PC-3 (cell line): ENCODE data around the gene PPM1L. TPM values are rescaled to one million over a fixed set of nuclear protein-coding genes. Genes with fewer than 3 reads are reported as not detected.

ENCODE experiments used
- ATAC-seq: fragments of 200-7000 bp; cut with Tn5 transposase; 2 replicates; pipeline ENCODE4 v1.9.1; 2020; ENCODE audit warnings: mild to moderate bottlenecking, moderate library complexity
- BruUV-seq: library from RNA; stranded (reverse); fragments of 400-500 nt; replicated peaks from 2 replicates; lab custom pipeline; 2021; lab: Mats Ljungman, UMichigan
- CTCF ChIA-PET: fragments of 300-600 bp; sonication (Branson Sonifier 250); formaldehyde crosslinking; loops from one replicate; lab custom pipeline; 2022; ENCODE audit warnings: antibody characterized with exemption; lab: Charles Lee
- POLR2A ChIA-PET: fragments of 300-600 bp; sonication (Branson Sonifier 250); formaldehyde crosslinking; loops from one replicate; lab custom pipeline; 2022; ENCODE audit warnings: antibody characterized with exemption; ENCODE audit not compliant: unreplicated experiment; lab: Charles Lee
- DNase-seq: peaks from one replicate; pipeline ENCODE4 v3.0.0-alpha.2; 2015
- H2AFZ ChIP-seq: fragments of 300-600 bp; sonication (generic); 2 replicates; pipeline ENCODE4 v1.6.0; 2016; ENCODE audit warnings: antibody characterized with exemption, low read length
- H3F3A ChIP-seq: fragments of 300-600 bp; sonication (generic); one replicate; pipeline ENCODE4 v1.6.0; 2017; ENCODE audit warnings: antibody characterized with exemption, low read length, control low read depth, mild to moderate bottlenecking; ENCODE audit not compliant: unreplicated experiment
- H3K27ac ChIP-seq: fragments of 300-600 bp; sonication (generic); 2 replicates; pipeline ENCODE4 v1.5.1; 2016; ENCODE audit warnings: mild to moderate bottlenecking, low read length
- H3K27me3 ChIP-seq: fragments of 300-600 bp; sonication (generic); 2 replicates; pipeline ENCODE4 v1.6.1; 2016; ENCODE audit warnings: low read length, mixed read lengths
- H3K36me3 ChIP-seq: fragments of 300-600 bp; sonication (generic); 2 replicates; pipeline ENCODE4 v1.6.1; 2016; ENCODE audit warnings: low read depth, mixed run types, low read length, mixed read lengths
- H3K4me1 ChIP-seq: fragments of 300-600 bp; sonication (generic); 2 replicates; pipeline ENCODE4 v1.5.1; 2016; ENCODE audit warnings: low read length; ENCODE audit not compliant: insufficient read depth
- H3K4me2 ChIP-seq: fragments of 300-600 bp; sonication (generic); 2 replicates; pipeline ENCODE4 v1.6.0; 2016; ENCODE audit warnings: low read length
- H3K4me3 ChIP-seq: fragments of 300-600 bp; sonication (generic); 2 replicates; pipeline ENCODE4 v1.5.1; 2016; ENCODE audit warnings: mild to moderate bottlenecking, low read length, mixed read lengths
- H3K79me2 ChIP-seq: fragments of 300-600 bp; sonication (generic); 2 replicates; pipeline ENCODE4 v1.6.1; 2017; ENCODE audit warnings: low read length, mixed read lengths
- H3K9ac ChIP-seq: fragments of 300-600 bp; sonication (generic); 2 replicates; pipeline ENCODE4 v1.6.0; 2016; ENCODE audit warnings: mild to moderate bottlenecking, low read length
- H3K9me2 ChIP-seq: fragments of 300-600 bp; sonication (generic); replicated peaks from 2 replicates; pipeline ENCODE4 v1.6.1; 2016; ENCODE audit warnings: mixed run types, low read length, mixed read lengths
- H3K9me3 ChIP-seq: fragments of 300-600 bp; sonication (generic); 2 replicates; pipeline ENCODE4 v1.6.1; 2016; ENCODE audit warnings: low read length, mixed read lengths
- H4K20me1 ChIP-seq: fragments of 300-600 bp; sonication (generic); 2 replicates; pipeline ENCODE4 v1.6.1; 2016; ENCODE audit warnings: low read length, mixed read lengths
- CTCF ChIP-seq: fragments of 300-600 bp; sonication (generic); conservative IDR thresholded peaks from 2 replicates; pipeline ENCODE4 v1.5.1; 2017; ENCODE audit warnings: antibody characterized with exemption, low read depth, mild to moderate bottlenecking, low read length
- EZH2 ChIP-seq: fragments of 300-600 bp; sonication (generic); IDR thresholded peaks from one replicate; pipeline ENCODE4 v1.6.1; 2017; ENCODE audit warnings: antibody characterized with exemption, mild to moderate bottlenecking, low read length; ENCODE audit not compliant: unreplicated experiment
- EZH2phosphoT487 ChIP-seq: fragments of 300-600 bp; sonication (generic); IDR thresholded peaks from 2 replicates; pipeline ENCODE4 v1.6.1; 2018; ENCODE audit warnings: mild to moderate bottlenecking, antibody characterized with exemption, low read length, borderline replicate concordance
- intact Hi-C: fragments of 100-400 bp; cut with micrococcal nuclease; formaldehyde crosslinking; loops from 2 replicates; pipeline ENCODE4 v1.9.0; 2023
- total RNA-seq: library from RNA; depleted of rRNA; stranded (reverse); fragments of >200 nt; gene quantifications from 2 replicates; pipeline ENCODE4 v1.2.3, GENCODE V29; 2014

PPM1L gene
- total RNA-seq, 1 experiment from 2014 or later: 7.0 TPM

- Histone ChIP-seq H3K4me1 (no peaks in the 10 kb centered on the region), H3F3A (no peaks in the 10 kb centered on the region), H2AFZ (no peak overlapping the region), H3K4me2 (no peak overlapping the region), H4K20me1 (no peaks in the 10 kb centered on the region), H3K9me2 (no peaks in the 10 kb centered on the region), H3K9me3 (no peaks in the 10 kb centered on the region), H3K27me3 (0 out of 2 replicates have a peak, but pooled peaks cover 6% of the 10 kb centered on the region), H3K4me3 (no peak overlapping the region), H3K9ac (no peak overlapping the region), H3K79me2 (no peaks in the 10 kb centered on the region), H3K36me3 (no peaks in the 10 kb centered on the region), H3K27ac (no peak overlapping the region)
- ChIA-PET CTCF (no interaction called here), POLR2A (no interaction called here)
- no peak for TF ChIP-seq EZH2
- TF ChIP-seq CTCF: no peak
- no peak for TF ChIP-seq EZH2phosphoT487
- BruUV-seq: no TSS peak
- ATAC-seq (no peak), DNase-seq (no peak)
- intact Hi-C loops: no loop called here
Observed at GRCh38 chr3:160911411-160911810, 155.4 kb downstream of the PPM1L start.

DNA sequence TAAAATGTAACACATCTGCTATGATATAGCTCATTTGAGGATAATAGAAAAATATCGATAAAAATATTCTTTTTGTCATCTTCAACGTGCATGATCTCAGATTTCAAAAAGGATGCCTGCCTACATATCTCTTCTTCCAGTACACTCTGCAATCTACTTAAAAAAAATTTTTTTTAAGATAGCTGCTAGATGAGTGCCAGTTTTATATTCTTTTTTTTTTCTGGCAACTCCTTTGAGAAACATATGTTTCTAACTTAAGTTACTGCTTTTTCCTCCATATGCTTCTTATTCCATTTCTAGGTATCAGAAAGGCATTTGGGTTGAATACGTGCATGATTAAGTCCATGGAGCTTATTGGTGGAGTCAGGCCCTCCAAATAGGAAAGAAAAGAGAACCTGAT, 160.4 kb downstream of the PPM1L start:
- Histone ChIP-seq H3F3A (no peaks in the 10 kb centered on the region), H3K9me2 (no peaks in the 10 kb centered on the region), H3K9ac (no peak overlapping the region), H3K79me2 (no peaks in the 10 kb centered on the region), H3K4me1 (no peaks in the 10 kb centered on the region), H3K4me2 (no peak overlapping the region), H3K27ac (no peak overlapping the region), H3K27me3 (0 out of 2 replicates have a peak, but pooled peaks cover 6% of the 10 kb centered on the region), H4K20me1 (no peaks in the 10 kb centered on the region), H3K4me3 (no peak overlapping the region), H2AFZ (no peak overlapping the region), H3K36me3 (no peaks in the 10 kb centered on the region), H3K9me3 (no peaks in the 10 kb centered on the region)
- ATAC-seq (no peak), DNase-seq (no peak)
- TF ChIP-seq EZH2 (no peak), CTCF (no peak), EZH2phosphoT487 (no peak)
- ChIA-PET POLR2A (no interaction called here), CTCF (no interaction called here)
- intact Hi-C loops: no loop called here
- no TSS peak for BruUV-seq

GRCh38 chr3:160919942-160920341, 163.9 kb downstream of the PPM1L start:
- Histone ChIP-seq H3K9ac (no peak overlapping the region), H3K4me3 (no peak overlapping the region), H4K20me1 (no peaks in the 10 kb centered on the region), H3F3A (no peaks in the 10 kb centered on the region), H3K4me1 (no peaks in the 10 kb centered on the region), H3K36me3 (no peaks in the 10 kb centered on the region), H3K9me2 (no peaks in the 10 kb centered on the region), H2AFZ (no peak overlapping the region), H3K9me3 (no peaks in the 10 kb centered on the region), H3K27me3 (no peaks in the 10 kb centered on the region), H3K27ac (no peak overlapping the region), H3K79me2 (no peaks in the 10 kb centered on the region), H3K4me2 (no peak overlapping the region)
- CTCF ChIA-PET: no interaction called here
- no TSS peak for BruUV-seq
- no peak for ATAC-seq
- TF ChIP-seq EZH2 (no peak), CTCF (no peak), EZH2phosphoT487 (no peak)
- POLR2A ChIA-PET: no interaction called here
- intact Hi-C loops: loop anchor here (2.0 to 5.0 kb wide), 3 partner anchors 163 to 502 kb away; partner anchors contain the start of gene PPM1L
- DNase-seq: no peak
